HepG2 (cell line): ENCODE data around the gene GRK6.

ENCODE experiments used
- NCOA2 ChIP-seq: sonication (generic); formaldehyde crosslinking; IDR thresholded peaks from 2 replicates; pipeline ENCODE4 v1.8.0; 2022; ENCODE audit warnings: inconsistent platforms
- POLR2AphosphoS5 ChIP-seq: IDR thresholded peaks from 2 replicates; pipeline ENCODE4 v1.6.1; 2012; ENCODE audit warnings: low read depth, low read length
- TF ChIP-seq, protein P1 (sequence below): IDR thresholded peaks from 2 replicates; pipeline ENCODE4 v1.6.1; 2016
- TF ChIP-seq, protein P2 (sequence below): sonication (generic); formaldehyde crosslinking; IDR thresholded peaks from 2 replicates; pipeline ENCODE4 v1.5.0; 2020; ENCODE audit warnings: mild to moderate bottlenecking, missing genetic modification reagents, moderate library complexity

DNA sequence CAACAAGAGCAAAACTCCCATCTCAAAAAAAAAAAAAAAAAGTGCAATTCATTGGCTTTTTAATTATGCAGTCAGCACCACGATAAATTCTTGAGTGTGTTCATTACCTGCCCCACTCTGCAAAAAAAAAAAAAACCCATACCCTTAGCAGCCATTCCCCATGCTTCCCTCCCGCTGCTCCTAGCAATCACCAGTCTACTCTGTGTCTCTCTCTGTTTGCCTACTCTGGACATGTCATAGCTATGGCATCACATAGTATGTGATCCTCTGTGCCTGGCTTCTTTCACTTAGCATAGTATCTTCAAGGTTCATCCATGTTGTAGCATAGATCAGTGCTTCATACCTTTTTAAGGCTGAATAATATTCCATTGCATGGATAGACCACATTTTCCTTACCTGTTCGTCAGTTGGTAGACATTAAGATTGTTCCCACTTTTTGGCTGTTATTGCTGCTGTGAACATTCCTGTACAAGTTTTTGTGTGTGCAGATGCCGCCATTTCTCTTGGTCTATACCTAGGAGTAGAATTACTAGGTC, 13.1 kb downstream of the GRK6 start:
- TF ChIP-seq, protein P1, sequence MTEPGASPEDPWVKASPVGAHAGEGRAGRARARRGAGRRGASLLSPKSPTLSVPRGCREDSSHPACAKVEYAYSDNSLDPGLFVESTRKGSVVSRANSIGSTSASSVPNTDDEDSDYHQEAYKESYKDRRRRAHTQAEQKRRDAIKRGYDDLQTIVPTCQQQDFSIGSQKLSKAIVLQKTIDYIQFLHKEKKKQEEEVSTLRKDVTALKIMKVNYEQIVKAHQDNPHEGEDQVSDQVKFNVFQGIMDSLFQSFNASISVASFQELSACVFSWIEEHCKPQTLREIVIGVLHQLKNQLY (CRISPR knock-in tag) = no peak
- TF ChIP-seq, protein P2, sequence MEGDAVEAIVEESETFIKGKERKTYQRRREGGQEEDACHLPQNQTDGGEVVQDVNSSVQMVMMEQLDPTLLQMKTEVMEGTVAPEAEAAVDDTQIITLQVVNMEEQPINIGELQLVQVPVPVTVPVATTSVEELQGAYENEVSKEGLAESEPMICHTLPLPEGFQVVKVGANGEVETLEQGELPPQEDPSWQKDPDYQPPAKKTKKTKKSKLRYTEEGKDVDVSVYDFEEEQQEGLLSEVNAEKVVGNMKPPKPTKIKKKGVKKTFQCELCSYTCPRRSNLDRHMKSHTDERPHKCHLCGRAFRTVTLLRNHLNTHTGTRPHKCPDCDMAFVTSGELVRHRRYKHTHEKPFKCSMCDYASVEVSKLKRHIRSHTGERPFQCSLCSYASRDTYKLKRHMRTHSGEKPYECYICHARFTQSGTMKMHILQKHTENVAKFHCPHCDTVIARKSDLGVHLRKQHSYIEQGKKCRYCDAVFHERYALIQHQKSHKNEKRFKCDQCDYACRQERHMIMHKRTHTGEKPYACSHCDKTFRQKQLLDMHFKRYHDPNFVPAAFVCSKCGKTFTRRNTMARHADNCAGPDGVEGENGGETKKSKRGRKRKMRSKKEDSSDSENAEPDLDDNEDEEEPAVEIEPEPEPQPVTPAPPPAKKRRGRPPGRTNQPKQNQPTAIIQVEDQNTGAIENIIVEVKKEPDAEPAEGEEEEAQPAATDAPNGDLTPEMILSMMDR (CRISPR knock-in tag) = no peak
- no peak for TF ChIP-seq POLR2AphosphoS5
- TF ChIP-seq NCOA2 = no peak
